TTC549 (cell line): ENCODE results near the gene BRD7.

Experiments used
- FAIRE-seq: peaks from 2 replicates; lab custom pipeline; 2012; peaks lifted over from hg19 to GRCh38; lab: Jason Lieb, UNC

BRD7 gene

DNA sequence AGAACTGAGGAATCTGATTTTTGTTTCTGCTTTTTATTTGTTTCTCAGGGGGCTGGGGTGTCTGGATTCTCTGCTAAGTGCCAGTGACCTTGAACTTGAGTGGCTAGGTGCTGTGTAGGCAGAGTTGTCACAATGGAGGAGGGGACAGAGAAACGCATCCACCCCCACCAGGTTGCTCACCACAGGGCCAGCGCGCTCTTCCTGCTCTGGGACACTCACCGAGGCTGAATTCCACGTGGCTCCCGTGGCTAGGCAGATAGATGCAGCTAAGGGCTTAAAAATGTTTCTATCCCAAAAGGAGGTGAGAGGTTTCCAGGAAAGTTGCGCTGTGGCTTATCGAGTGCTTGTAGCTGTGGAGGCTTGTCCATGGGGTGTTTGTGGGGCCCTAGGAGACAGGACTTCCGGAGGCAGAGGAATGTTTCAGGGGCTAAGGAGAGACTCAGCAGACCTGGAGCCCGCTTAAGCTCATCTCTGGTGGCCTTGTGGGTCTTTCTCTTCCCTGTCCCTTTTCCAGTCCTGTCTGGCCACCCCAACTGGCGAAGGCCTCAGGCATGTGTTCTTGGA is 65.7 kb downstream of the BRD7 start:
- FAIRE-seq, result no peak

DNA sequence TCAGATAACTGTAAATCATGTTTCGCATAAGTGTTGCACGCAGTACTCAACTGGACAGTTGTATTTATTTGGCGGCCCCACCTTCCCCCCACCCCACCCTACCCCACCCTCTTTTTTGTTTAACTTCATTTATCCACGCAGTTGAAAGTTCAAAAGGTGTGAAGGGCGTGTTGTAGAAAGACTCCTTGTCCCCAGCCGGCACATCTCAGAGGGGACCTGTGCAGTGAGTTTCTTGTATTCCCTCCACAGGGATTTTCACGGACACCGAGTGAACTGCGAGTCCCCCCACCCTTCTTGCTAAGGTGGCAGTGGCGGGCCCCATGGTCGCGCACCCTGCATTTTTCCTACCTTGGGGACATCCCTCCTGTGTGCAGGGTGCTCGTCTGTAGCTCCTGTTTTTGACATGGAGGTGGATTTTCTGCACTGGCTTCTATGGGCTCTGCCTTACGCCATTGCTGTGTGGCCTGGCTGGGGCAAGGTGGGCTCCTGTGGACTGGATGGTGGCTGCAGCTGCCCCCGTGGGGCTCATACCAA is 66.2 kb downstream of the BRD7 start:
- FAIRE-seq, result no peak

DNA sequence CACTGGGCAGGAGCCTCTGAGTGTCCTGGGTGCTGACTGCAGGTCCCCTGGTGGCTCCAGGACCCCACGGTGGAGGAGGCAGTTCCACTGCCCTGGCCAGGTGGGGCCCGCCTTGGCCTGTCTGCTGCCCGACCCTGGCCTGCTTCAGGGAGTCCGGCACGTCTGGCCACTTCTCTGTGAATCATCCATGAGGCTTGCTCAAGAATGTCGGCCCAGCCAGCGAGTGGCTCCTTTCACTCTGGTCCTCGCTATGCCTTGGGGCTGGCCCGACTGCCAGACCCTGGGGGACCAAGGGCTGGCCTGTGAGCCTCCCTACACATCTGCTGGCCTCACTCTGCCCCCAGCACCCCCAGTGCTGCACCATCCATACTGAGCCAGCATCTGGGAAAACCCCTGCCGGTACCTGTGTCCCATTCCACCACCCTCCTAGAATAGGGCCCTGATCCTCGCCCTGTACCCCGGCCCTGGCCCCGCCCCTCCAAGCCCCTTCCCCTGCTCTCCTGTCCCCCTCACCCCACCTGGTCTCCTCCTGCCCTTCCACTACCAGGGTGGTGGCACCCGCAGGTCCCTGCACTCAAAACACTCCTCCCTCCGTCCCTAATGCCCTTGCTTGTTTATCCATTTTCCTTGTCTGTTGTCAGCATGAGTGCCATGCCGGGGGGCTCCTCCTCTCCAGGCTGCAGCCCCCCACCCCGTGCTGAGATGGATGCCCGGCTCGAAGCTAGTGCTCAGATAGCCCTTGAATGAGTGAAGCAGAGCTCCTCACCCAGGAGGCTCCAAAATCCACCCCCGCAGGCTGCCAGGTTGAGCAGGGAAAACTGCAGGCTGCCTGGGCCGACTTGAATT is 66.9 kb downstream of the BRD7 start:
- FAIRE-seq, result no peak

DNA sequence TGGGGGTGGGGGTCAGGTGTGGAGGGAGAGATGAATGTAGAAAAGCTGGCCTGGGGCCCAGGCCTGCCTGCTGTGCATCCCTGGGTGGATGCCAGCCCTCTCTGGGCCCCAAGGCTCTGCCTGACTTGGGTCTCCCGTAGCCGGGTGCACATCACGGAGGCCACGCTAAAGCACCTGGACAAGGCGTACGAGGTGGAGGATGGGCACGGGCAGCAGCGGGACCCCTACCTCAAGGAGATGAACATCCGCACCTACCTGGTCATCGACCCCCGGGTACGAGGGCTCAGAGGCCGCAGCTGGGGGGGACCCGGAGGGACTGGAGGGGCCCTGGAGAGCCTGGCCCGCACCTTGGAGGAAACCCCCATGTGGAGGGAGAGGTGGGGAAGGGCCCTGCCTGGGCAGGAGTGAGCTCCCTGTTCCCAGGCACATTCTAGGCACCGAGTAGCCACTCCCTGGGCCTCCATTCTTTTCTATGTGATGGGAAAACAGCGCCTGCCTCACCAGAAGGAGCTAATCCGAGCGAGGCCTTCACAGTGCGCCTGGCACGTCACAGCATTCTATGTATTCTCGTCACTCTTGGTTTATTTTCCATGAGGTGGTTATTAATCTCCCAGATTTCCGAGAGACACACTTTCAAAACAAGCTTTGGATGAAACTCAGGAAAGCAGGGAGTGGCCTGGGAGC is 67.7 kb downstream of the BRD7 start:
- FAIRE-seq, result no peak

DNA sequence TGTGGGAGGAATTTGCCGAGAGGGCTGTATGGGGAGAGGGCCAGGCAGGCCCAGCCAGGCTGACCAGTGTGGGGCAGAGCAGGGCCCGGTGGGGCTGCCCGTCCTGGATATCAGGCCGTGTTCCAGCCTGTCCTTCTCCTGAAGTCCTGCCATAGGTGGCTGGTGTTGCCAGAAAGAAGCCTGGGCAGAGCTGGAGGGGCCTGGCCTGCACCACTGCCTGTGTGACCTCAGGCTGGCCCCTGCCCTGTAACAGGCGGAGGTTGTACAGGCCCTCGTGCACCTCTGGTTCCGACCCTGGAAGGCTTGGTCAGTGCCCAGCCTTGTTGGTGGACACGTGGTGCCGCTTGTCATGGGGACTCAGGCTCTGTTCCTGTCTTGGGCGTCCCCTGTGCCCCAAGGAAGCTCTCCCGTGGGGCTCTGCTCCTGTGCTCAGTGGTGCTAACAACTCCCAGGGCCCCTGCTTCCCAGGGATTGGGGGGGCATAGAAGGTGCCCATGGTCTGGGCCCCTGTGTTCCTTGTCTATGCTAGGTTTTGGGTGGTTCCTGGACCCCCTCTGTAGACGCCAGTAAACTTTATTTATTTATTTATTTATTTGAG is 69.2 kb downstream of the BRD7 start:
- no peak for FAIRE-seq

DNA sequence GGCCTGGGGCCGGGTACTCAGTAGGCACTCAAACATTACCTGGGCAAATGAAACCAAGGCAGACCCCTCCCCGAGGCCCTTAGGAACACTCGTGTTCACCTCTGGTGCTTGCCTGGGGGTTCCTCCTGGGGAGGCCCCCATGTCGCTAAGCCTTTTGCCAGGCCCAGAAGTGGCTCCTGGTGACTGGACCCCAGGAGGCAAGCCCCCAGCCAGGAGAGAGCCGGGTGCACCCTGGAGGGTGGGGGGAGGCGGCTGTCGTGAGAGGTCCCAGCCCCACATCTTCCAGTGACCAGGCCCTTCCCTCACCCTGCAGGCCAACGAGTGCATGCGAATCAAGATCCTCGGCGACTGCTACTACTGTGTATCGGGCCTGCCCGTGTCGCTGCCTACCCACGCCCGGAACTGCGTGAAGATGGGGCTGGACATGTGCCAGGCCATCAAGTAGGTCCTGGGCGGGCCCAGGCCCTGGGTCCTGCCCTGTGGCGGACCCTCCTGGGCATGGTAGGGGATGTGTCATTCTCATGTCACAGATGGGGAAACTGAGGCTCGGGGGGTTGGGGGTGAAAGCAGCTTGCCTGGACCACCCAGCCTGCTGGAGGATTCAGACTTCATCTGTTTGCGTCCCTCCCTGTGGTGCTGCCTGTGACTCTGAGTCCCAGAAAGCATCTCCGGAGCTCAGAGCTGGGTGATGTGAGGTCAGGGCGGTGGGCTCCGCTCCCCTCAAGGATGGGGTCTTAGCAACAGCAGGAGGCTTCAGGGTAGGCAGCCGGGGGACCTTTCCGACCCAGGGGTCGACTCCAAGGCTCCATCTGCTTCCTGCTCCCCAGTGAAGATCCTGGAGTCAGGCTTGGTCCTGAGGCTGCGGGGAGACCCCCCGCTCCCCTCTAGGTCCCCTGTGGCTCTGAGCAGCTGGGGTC is 69.9 kb downstream of the BRD7 start:
- FAIRE-seq, result no peak

DNA sequence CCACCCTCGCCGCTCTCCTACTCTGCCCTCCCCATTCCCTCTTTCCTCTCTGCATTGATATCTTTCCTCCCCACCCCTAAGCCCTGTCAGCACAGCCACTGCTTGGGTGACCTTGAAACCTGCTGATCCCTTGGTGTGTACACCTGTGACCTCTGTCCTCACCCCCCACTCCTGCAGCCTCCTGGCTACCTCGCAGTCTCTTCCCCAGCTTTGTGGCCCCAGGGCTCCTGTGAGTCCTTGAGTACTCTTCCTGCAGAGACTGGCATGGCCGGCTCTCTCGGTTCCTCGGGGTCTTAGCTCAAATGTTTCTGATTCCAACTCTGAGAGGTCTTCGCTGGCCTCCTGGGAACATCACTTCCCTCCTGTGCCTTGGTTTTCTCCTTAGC is 70.7 kb downstream of the BRD7 start:
- FAIRE-seq, result no peak

DNA sequence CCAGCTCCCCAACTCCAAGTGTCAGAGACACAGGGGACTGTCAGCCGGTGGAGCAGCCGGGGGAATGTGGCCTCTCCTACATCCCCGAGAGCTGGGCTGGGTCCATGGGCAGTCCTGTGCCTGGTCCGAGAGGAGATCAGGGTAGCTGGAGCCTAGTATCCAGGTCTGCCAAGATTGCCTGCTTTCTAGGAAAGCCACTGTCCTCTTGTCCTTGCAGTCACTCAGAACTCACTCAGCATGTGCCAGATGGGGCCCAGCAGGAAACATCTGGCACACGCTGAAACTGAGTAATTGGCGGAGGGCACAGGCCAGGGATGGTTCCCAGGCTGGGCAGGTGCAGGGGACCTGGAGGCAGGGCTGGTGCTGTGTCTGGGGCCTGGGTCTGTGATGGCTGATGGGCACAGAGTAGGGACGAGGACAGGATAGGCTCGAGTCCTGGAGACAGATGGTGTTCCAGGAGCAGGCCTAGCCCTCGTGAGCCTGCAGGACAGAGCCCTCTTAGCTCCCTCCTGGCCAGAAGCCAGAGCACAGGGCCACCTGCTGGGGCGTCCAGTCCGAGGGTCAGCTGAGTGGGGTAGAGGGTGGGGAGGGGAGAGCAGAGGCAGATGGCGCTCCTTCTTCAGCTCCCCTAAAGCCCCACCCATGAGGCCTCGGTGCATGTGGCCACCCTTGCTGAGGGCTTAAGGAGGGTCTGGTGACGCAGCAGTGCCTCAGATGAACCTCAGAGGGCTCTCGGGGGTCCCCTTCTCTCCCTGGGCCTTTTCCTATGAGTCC is 71.3 kb downstream of the BRD7 start:
- no peak for FAIRE-seq

DNA sequence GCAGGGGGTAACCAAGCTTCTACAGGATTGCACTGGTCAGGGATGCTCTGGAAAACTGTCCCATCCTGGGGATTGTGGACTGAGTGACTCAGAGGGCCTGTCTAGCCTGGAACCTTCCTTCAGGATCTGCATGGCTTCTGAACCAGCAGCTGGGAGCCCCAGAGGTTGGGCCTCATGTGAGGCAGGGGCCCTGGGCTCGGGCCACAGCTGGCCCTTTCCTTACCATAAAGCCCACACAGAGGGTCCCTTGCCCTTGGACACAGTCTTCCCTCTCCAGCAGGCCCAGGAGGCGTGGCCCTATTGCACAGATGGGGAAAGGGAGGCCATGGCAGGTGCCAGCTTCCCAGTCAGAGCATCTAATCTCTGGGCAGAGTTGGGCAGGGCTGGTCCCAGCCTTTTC is 72.0 kb downstream of the BRD7 start:
- no peak for FAIRE-seq

DNA sequence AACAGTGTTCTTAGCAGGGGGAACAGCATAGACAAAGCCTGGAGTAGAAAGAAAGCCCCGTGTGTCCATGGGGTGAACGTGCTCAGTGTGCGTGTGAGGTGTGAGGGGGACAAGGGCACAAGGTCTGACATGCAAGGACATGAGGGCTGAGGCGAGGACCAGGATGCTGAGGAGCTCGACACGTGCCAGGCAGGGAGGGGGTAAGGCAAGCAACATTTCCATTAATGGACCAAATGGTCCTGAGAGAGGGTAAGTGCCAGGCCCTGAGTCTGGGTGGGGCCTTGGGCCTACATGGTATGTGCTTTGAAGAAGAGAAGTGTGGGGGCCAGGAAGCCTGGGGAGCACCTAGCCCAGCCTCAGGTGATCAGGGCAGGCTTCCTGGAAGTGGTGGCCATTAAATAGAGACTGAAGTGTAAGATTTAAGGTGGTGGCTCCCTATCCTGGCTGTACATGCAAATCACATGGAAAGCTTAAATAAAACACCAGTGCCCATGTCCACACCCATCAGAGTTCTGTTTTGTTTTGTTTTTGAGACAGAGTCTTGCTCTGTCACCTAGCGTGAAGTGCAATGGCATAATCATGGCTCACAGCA is 73.2 kb downstream of the BRD7 start:
- FAIRE-seq, result no peak

DNA sequence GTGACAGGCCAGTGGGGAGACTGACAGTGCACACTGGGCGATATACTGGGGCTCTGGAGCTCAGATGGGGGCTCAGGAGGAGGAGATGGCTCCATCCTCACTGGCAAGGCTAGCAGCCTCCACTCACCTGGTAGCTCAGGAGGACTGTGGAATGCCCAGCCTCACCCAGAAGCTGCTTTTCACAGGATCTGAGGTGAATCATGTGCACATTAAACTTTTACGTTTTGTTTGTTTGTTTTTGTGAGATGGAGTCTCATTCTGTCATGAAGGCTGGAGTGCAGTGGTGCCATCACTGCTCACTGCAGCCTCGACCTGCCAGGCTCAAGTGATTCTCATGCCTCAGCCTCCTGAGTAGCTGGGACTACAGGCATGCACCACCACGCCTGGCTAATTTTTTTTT is 73.8 kb downstream of the BRD7 start:
- no peak for FAIRE-seq

DNA sequence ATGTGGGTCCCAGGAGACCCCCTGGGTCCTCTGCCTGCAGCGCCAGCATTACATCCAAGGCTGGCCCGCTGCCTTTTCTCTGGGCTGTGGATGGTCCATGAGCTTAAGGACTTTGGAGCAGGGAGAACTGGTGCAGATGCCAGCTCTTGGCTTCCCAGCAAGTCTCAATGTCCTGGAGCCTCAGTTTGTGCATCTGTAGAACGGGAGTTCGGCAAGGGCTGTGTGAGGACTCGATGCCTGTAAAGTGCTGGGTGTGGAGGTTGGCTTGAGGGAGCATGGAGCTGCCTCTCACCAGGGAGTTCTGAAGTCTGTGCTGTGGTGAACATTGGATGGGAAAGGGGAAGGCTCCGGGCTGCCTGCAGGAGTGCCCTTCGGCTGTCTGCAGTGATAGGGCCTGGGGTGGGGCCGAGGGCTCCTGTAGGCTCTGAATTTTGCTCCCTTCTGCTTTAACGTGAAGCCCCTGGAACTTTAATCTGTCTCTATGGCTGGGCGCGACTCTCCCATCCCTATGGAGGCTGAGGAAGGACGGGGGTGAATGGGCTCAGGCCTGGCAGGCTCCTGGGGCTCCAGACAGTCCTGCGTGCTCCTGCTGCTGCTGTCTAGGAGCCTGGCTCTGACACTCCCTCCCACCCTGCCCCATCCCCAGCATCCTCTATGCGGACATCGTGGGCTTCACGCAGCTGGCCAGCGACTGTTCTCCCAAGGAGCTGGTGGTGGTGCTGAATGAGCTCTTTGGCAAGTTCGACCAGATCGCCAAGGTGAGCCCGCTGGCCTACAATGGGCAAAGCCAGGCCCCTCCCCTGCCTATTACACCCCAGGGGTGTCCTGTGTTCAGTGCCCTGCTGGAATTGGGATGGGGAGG is 74.6 kb downstream of the BRD7 start:
- FAIRE-seq, result no peak

DNA sequence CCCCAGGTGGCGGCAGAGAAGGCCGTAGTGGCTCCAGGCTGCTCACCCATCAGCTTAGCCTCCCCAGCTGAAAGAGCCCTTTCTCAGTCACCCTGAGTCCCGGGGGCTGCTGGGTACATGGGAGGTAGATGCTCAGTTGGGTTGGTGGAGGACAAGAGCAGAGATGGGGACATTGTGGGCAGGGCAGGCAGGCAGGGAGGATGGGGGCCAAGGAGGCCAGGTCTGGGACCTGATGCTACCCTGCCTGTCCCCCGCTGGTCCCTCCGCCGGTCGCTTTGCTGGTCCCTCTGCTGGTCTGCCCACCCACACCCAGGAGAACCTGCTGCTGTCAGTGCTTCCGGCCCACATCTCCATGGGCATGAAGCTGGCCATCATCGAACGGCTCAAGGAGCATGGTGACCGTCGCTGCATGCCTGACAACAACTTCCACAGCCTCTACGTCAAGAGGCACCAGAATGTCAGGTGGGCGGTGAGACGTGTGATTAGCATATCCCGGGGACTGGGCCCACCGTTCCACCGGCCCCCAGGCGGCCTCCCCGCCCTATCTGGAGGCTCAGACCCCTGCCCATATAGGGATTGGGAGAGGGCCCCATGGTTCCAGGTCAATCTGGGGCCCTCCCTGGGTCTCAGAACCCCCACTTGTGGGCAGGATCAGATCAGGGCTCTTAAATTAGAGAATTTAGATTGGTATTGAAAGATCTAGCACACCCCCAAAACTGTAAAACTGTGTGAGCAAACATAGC is 75.6 kb downstream of the BRD7 start:
- no peak for FAIRE-seq

DNA sequence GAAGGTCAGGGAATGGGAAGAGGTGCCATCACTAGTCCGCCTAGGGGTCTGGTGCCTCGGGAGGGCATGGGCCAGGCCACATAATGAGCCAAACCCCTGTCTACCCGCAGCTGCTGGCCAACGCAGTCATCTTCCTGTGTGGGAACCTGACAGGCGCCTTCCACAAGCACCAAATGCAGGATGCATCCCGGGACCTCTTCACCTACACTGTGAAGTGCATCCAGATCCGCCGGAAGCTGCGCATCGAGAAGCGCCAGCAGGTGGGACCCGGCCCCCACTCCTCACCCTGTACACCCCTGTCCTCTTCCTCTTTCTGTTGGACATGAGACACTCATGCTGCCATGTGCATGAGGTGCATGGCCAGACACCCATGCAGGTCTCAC is 76.2 kb downstream of the BRD7 start:
- FAIRE-seq, result no peak

DNA sequence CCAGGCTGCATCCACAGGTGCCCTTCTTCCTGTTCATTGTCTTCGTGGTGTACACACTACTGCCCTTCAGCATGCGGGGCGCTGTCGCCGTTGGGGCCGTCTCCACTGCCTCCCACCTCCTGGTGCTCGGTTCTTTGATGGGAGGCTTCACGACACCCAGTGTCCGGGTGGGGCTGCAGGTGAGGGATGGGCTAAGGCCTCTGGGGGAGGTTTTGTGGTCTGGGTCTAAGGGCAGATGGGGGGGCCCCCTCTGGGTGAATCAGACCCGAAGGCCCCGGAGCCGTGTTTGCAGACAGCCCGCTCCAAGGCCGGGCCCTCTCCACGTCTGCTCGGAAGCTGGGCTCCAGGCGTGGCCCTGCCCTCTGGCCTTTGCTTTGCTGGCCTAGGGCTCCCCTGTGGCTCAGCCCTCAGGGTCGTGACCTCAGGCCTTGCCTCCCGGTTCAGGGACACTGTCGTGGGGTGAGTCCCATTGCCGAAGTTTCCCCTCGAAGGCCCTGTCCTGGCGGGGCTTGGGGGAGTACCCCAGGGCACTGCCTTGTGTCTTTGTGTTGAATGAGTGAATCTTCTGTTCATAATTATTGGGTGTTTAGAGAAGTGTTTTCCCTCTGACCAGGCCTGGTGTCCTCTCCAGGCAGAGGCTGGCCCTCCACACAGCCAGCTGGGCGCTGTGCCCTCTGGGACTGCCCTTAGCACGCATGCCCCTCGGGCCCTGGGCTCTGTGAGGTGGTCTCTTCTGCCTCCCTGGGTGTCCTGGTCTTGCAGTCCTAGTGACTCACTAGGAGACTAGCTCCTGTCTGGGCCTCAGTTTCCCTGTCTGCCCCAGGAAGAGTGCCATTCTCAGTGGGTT is 76.8 kb downstream of the BRD7 start:
- no peak for FAIRE-seq

DNA sequence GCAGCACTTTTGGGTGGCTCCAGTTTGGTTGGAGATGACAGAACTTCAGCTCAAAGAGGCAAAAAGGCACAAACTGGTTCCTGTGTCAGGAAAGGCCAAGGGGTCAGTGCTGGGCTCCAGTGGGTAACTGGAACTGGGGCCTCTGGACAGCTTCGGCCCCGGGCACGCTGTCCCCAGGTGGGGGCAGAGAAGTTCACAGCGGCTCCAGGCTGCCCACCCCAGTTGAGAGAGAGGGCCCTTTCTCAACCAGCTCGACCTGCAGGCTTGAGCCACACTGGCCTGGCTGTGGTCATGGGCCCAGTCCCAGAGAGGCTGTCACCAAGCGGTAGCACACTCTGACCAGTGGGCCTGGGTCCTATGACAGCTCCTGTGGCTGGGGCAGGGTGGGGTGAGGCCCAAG is 77.9 kb downstream of the BRD7 start:
- no peak for FAIRE-seq

DNA sequence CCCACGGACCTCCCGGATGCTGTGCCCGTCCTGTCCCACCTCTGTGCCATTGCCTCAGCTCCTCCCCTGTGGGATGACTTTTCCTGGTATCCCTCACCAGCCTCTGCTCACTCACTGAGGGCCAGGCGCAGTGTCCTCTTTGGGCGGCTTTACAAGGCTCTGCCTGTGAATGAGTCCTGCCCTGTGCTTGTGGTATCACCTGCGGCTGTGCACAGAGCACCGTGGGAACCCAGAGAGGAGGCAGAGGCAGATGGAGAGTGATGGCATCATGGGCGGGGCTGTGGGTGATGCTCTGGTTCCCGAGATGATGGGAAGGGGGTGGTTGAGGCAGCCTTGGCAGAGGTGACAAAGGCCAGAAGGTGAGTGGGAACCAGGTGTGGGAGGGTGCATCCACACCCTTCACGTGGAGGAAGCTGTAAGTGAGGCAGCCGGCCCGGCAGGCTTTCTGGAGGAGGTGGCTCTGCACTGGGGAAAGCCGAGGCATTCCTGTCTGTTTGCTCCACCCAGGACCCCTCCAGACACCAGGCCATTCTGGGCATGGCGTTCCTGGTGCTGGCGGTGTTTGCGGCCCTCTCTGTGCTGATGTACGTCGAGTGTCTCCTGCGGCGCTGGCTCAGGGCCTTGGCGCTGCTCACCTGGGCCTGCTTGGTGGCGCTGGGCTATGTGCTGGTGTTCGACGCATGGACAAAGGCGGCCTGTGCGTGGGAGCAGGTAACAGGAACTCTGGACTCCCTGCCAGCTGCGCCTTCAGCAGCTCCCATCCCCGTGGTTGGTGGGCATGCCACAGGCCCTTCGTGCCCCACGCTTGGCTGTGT is 78.6 kb downstream of the BRD7 start:
- FAIRE-seq, result no peak
